Measurements from ENCODE around the gene LRRC66. TPM values are rescaled to one million over a fixed set of nuclear protein-coding genes. Genes with fewer than 3 reads are reported as not detected.

The LRRC66 gene
- total and polyA plus RNA-seq, 2 donors = 0.09 to 0.41 TPM

DNA sequence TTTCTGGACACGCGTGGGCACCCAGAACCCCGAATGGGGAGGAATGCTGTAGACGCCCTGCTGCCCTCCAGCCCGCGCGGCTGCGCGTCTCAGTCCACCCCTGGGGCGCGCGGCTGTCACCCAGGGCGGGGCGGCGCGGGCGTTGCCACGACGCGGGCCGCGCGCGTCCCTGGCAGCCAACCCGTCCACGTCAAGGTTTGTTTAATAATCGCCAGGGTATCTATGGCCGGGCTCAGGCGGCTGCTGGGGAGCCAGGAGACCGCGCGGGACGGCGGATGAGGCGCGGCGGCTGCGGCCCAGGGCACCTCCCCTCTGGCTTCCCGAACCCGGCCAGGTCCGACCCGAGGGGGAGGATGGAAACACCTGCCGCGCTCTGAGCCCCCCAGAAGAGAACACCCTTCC is 31.1 kb upstream of the LRRC66 start, which contains the start of gene SPATA18:
TSS of gene SPATA18 (plus strand) at position 92 of the 402 bp plus-strand sequence. CDS start 401 bp downstream, outside the sequence.
- H3K4me1 ChIP-seq (ENCODE audit: control insufficient read depth in 2 of 2, insufficient read depth in 2 of 2, low read length in 2 of 2) = no peaks in the 10 kb centered on the region
- peaks cover 27 to 44% of the 10 kb centered on the region in 2 donors for H3K27me3 ChIP-seq (ENCODE audit: control insufficient read depth in 2 of 2, insufficient read depth in 1 of 2, low read length in 1 of 2)
- H3K36me3 ChIP-seq (ENCODE audit: control insufficient read depth in 2 of 2, insufficient read depth in 2 of 2, low read length in 1 of 2) = no peaks in the 10 kb centered on the region
- H3K9me3 ChIP-seq (ENCODE audit: control insufficient read depth in 2 of 2, insufficient read depth in 1 of 2, low read length in 1 of 2) = peaks cover 0 to 3% of the 10 kb centered on the region in 2 donors
- H3K4me3 ChIP-seq (ENCODE audit: low read length in 2 of 2) = peak within 1 kb of the TSS; percentile 35
- WGBS = 1% methylated on average over 44 of the region's 44 CpGs
- no peak for DNase-seq (ENCODE audit: low read depth in 6 of 9, low spot score in 9 of 9)
- H3K27ac ChIP-seq (ENCODE audit: low read depth in 1 of 2, low read length in 1 of 2) = peak within 1 kb of the TSS; percentile 51 to 60

DNA sequence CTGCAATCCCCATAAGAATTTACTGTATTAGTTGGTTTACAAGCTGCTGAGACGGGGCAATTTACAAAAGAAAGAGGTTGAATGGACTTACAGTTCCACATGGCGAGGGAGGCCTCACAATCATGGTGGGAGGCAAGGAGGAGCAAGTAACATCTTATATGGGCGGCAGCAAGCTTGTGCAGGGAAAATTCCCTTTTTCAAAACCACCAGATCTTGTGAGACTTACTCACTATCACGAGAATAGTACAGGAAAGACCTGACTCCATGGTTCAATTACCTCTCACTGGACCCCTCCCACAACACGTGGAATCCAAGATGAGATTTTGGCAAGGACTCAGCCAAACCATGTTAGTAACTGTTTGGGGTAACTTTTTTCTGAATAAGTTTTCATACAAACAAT is 29.1 kb upstream of the LRRC66 start:
- 89% methylated on average over 5 of the region's 5 CpGs for WGBS
- Histone ChIP-seq H3K27me3 (ENCODE audit: control insufficient read depth in 2 of 2, insufficient read depth in 1 of 2, low read length in 1 of 2) (peaks cover 27 to 41% of the 10 kb centered on the region in 2 donors), H3K4me1 (ENCODE audit: control insufficient read depth in 2 of 2, insufficient read depth in 2 of 2, low read length in 2 of 2) (no peaks in the 10 kb centered on the region), H3K36me3 (ENCODE audit: control insufficient read depth in 2 of 2, insufficient read depth in 2 of 2, low read length in 1 of 2) (no peaks in the 10 kb centered on the region), H3K9me3 (ENCODE audit: control insufficient read depth in 2 of 2, insufficient read depth in 1 of 2, low read length in 1 of 2) (no peaks in the 10 kb centered on the region), H3K27ac (ENCODE audit: low read depth in 1 of 2, low read length in 1 of 2) (no peak overlapping the region), H3K4me3 (ENCODE audit: low read length in 2 of 2) (no peak overlapping the region)
- no peak for DNase-seq (ENCODE audit: low read depth in 6 of 9, low spot score in 9 of 9)

GRCh38 chr4:52045028-52045427 is 24.9 kb upstream of the LRRC66 start:
- no peaks in the 10 kb centered on the region for H3K9me3 ChIP-seq (ENCODE audit: control insufficient read depth in 2 of 2, insufficient read depth in 1 of 2, low read length in 1 of 2)
- no peak for DNase-seq (ENCODE audit: low read depth in 6 of 9, low spot score in 9 of 9)
- H3K4me3 ChIP-seq (ENCODE audit: low read length in 2 of 2) = no peak overlapping the region
- WGBS = 99% methylated on average over 1 of the region's 1 CpG
- H3K27me3 ChIP-seq (ENCODE audit: control insufficient read depth in 2 of 2, insufficient read depth in 1 of 2, low read length in 1 of 2) = peaks cover 2 to 5% of the 10 kb centered on the region in 2 donors
- H3K4me1 ChIP-seq (ENCODE audit: control insufficient read depth in 2 of 2, insufficient read depth in 2 of 2, low read length in 2 of 2) = no peaks in the 10 kb centered on the region
- H3K27ac ChIP-seq (ENCODE audit: low read depth in 1 of 2, low read length in 1 of 2) = no peak overlapping the region
- no peaks in the 10 kb centered on the region for H3K36me3 ChIP-seq (ENCODE audit: control insufficient read depth in 2 of 2, insufficient read depth in 2 of 2, low read length in 1 of 2)

GRCh38 chr4:52038103-52038912 is 18.1 kb upstream of the LRRC66 start, which contains the start of gene SGCB:
SGCB (minus strand) TSS chr4:52038299; CDS start chr4:52038259, 40 bp downstream.
- 6% methylated on average over 70 of the region's 70 CpGs for WGBS
- peak in 5 of 9 donors; percentile 7 to 51 (median 13) for DNase-seq (ENCODE audit: low read depth in 6 of 9, low spot score in 9 of 9)
- Histone ChIP-seq H3K4me1 (ENCODE audit: control insufficient read depth in 2 of 2, insufficient read depth in 2 of 2, low read length in 2 of 2) (peaks cover 4% of the 10 kb centered on the region in 2 donors), H3K27me3 (ENCODE audit: control insufficient read depth in 2 of 2, insufficient read depth in 1 of 2, low read length in 1 of 2) (peaks cover 2 to 32% of the 10 kb centered on the region in 2 donors), H3K9me3 (ENCODE audit: control insufficient read depth in 2 of 2, insufficient read depth in 1 of 2, low read length in 1 of 2) (no peaks in the 10 kb centered on the region), H3K27ac (ENCODE audit: low read depth in 1 of 2, low read length in 1 of 2) (peak within 1 kb of the TSS in 1 of 2 donors; percentile 38), H3K4me3 (ENCODE audit: low read length in 2 of 2) (peak within 1 kb of the TSS; percentile 48 to 78), H3K36me3 (ENCODE audit: control insufficient read depth in 2 of 2, insufficient read depth in 2 of 2, low read length in 1 of 2) (no peaks in the 10 kb centered on the region)

DNA sequence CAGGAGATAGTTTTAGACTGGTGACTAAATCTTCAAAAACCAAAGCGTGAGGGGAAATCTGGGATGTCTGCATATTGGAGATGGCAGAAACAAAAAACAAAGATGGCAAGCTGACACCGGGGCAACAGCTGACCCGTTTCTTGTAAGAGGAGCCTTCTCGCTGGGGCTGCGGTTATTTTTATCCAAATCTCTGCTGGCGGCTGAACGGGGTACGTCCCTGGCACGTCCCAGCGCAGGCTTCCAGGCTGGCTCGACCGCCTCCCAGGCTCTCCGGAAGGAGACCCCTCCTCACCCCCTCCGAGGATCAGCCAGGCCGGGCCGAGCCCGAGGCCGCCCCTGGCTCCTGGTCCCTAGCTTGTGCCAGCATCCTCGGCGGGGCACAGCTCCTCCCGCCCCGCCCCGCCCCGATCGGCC is 17.5 kb upstream of the LRRC66 start:
- 2% methylated on average over 25 of the region's 25 CpGs for WGBS
- H3K4me3 ChIP-seq (ENCODE audit: low read length in 2 of 2) = peak overlapping the region; percentile 48 to 78
- no peaks in the 10 kb centered on the region for H3K9me3 ChIP-seq (ENCODE audit: control insufficient read depth in 2 of 2, insufficient read depth in 1 of 2, low read length in 1 of 2)
- peak overlapping the region in 1 of 2 donors; percentile 38 for H3K27ac ChIP-seq (ENCODE audit: low read depth in 1 of 2, low read length in 1 of 2)
- H3K36me3 ChIP-seq (ENCODE audit: control insufficient read depth in 2 of 2, insufficient read depth in 2 of 2, low read length in 1 of 2) = no peaks in the 10 kb centered on the region
- H3K27me3 ChIP-seq (ENCODE audit: control insufficient read depth in 2 of 2, insufficient read depth in 1 of 2, low read length in 1 of 2) = peaks cover 2 to 32% of the 10 kb centered on the region in 2 donors
- peak in 2 of 9 donors; percentile 0 to 17 for DNase-seq (ENCODE audit: low read depth in 6 of 9, low spot score in 9 of 9)
- peaks cover 4% of the 10 kb centered on the region in 2 donors for H3K4me1 ChIP-seq (ENCODE audit: control insufficient read depth in 2 of 2, insufficient read depth in 2 of 2, low read length in 2 of 2)

DNA sequence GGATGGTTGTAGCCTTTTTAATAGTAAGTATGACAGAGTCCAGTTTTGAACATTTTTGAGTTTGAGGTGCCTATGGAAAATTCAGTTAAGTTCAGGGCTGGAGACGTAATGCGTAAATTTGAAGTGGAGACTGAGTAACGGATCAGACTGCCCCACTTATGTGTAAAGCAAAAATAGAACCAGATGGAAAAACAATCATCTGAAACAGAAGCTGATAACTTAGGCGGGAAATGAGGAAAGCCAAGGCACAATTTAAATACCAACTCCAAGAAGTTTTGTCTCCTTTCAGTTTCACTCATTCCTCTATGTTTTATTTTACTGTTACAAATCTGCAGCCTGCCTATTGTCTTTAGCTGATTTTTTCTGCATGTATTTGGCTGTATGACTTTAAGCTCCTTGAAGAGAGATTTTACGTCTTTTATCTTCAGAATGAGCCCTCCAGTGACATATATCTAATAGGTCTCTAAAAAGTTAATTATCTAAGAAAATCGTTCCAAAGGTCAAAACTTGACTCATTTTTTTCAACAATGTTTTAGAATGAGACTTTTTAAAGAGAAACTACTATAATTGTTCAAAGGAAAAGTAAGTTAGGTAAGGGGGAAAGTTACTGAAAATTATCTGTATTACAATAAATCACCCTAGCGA is 16.8 kb upstream of the LRRC66 start:
- H3K4me1 ChIP-seq (ENCODE audit: control insufficient read depth in 2 of 2, insufficient read depth in 2 of 2, low read length in 2 of 2) = peaks cover 4% of the 10 kb centered on the region in 2 donors
- 88% methylated on average over 7 of the region's 7 CpGs for WGBS
- H3K4me3 ChIP-seq (ENCODE audit: low read length in 2 of 2) = no peak overlapping the region
- no peaks in the 10 kb centered on the region for H3K36me3 ChIP-seq (ENCODE audit: control insufficient read depth in 2 of 2, insufficient read depth in 2 of 2, low read length in 1 of 2)
- H3K27me3 ChIP-seq (ENCODE audit: control insufficient read depth in 2 of 2, insufficient read depth in 1 of 2, low read length in 1 of 2) = peaks cover 2 to 32% of the 10 kb centered on the region in 2 donors
- no peak overlapping the region for H3K27ac ChIP-seq (ENCODE audit: low read depth in 1 of 2, low read length in 1 of 2)
- no peaks in the 10 kb centered on the region for H3K9me3 ChIP-seq (ENCODE audit: control insufficient read depth in 2 of 2, insufficient read depth in 1 of 2, low read length in 1 of 2)
- DNase-seq (ENCODE audit: low read depth in 6 of 9, low spot score in 9 of 9) = no peak

DNA sequence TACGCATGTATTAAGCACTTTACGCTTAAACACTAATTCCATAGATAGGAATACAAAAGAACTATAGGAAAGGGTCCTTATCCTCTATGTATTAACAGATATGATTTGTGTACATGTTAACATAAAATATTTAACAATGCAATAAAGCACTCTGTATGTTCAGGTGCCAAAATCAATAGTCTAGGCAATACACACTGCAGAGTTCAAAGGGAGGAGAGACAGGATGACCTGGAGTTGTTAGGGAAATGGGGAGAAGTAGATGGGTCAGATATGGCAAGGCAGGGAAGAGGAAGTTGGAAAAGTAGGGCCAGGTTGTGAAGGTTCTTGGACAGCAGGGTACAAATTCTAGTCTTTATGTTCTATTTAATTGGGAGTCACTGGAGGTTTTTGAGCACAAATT is 15.0 kb upstream of the LRRC66 start:
- no peak for DNase-seq (ENCODE audit: low read depth in 6 of 9, low spot score in 9 of 9)
- 96% methylated on average over 2 of the region's 2 CpGs for WGBS
- no peak overlapping the region for H3K27ac ChIP-seq (ENCODE audit: low read depth in 1 of 2, low read length in 1 of 2)
- H3K27me3 ChIP-seq (ENCODE audit: control insufficient read depth in 2 of 2, insufficient read depth in 1 of 2, low read length in 1 of 2) = peaks cover 0 to 32% of the 10 kb centered on the region in 2 donors
- H3K36me3 ChIP-seq (ENCODE audit: control insufficient read depth in 2 of 2, insufficient read depth in 2 of 2, low read length in 1 of 2) = no peaks in the 10 kb centered on the region
- no peak overlapping the region for H3K4me3 ChIP-seq (ENCODE audit: low read length in 2 of 2)
- no peaks in the 10 kb centered on the region for H3K9me3 ChIP-seq (ENCODE audit: control insufficient read depth in 2 of 2, insufficient read depth in 1 of 2, low read length in 1 of 2)
- H3K4me1 ChIP-seq (ENCODE audit: control insufficient read depth in 2 of 2, insufficient read depth in 2 of 2, low read length in 2 of 2) = peaks cover 4% of the 10 kb centered on the region in 2 donors

- no peaks in the 10 kb centered on the region for H3K36me3 ChIP-seq (ENCODE audit: control insufficient read depth in 2 of 2, insufficient read depth in 2 of 2, low read length in 1 of 2)
- peaks cover 0 to 8% of the 10 kb centered on the region in 2 donors for H3K27me3 ChIP-seq (ENCODE audit: control insufficient read depth in 2 of 2, insufficient read depth in 1 of 2, low read length in 1 of 2)
- no peaks in the 10 kb centered on the region for H3K4me1 ChIP-seq (ENCODE audit: control insufficient read depth in 2 of 2, insufficient read depth in 2 of 2, low read length in 2 of 2)
- H3K9me3 ChIP-seq (ENCODE audit: control insufficient read depth in 2 of 2, insufficient read depth in 1 of 2, low read length in 1 of 2) = no peaks in the 10 kb centered on the region
- 100% methylated on average over 1 of the region's 1 CpG for WGBS
- no peak overlapping the region for H3K27ac ChIP-seq (ENCODE audit: low read depth in 1 of 2, low read length in 1 of 2)
- DNase-seq (ENCODE audit: low read depth in 6 of 9, low spot score in 9 of 9) = no peak
- H3K4me3 ChIP-seq (ENCODE audit: low read length in 2 of 2) = no peak overlapping the region
Observed at GRCh38 chr4:52032005-52032404, 11.8 kb upstream of the LRRC66 start.

DNA sequence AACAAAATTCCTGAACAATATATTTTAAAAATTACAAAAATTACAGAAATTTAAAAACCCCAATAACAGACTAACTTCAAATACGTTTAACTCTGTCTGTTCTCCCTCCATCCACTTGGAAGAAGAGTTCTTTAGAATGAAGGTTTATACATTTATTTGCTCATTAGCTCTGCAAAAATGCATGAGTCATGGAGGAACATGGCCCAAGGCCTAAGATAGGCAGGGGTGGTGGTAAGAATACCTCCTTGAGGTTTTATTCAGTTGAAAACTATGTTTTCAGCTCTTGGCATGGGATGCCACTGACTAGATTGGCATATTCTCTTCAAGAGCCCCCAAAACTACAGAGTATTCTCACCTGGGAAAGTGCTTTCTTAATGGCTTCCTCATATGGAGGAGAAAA is 8.8 kb upstream of the LRRC66 start:
- 97% methylated on average over 1 of the region's 1 CpG for WGBS
- Histone ChIP-seq H3K27ac (ENCODE audit: low read depth in 1 of 2, low read length in 1 of 2) (no peak overlapping the region), H3K4me1 (ENCODE audit: control insufficient read depth in 2 of 2, insufficient read depth in 2 of 2, low read length in 2 of 2) (no peaks in the 10 kb centered on the region), H3K4me3 (ENCODE audit: low read length in 2 of 2) (no peak overlapping the region), H3K36me3 (ENCODE audit: control insufficient read depth in 2 of 2, insufficient read depth in 2 of 2, low read length in 1 of 2) (no peaks in the 10 kb centered on the region), H3K27me3 (ENCODE audit: control insufficient read depth in 2 of 2, insufficient read depth in 1 of 2, low read length in 1 of 2) (no peaks in the 10 kb centered on the region), H3K9me3 (ENCODE audit: control insufficient read depth in 2 of 2, insufficient read depth in 1 of 2, low read length in 1 of 2) (no peaks in the 10 kb centered on the region)
- DNase-seq (ENCODE audit: low read depth in 6 of 9, low spot score in 9 of 9) = no peak

All from thymus (tissue), 11 donors.